ENCODE results near the gene NUTM2G. TPM values are rescaled to one million over a fixed set of nuclear protein-coding genes. Genes with fewer than 3 reads are reported as not detected.

NUTM2G gene, protein sequence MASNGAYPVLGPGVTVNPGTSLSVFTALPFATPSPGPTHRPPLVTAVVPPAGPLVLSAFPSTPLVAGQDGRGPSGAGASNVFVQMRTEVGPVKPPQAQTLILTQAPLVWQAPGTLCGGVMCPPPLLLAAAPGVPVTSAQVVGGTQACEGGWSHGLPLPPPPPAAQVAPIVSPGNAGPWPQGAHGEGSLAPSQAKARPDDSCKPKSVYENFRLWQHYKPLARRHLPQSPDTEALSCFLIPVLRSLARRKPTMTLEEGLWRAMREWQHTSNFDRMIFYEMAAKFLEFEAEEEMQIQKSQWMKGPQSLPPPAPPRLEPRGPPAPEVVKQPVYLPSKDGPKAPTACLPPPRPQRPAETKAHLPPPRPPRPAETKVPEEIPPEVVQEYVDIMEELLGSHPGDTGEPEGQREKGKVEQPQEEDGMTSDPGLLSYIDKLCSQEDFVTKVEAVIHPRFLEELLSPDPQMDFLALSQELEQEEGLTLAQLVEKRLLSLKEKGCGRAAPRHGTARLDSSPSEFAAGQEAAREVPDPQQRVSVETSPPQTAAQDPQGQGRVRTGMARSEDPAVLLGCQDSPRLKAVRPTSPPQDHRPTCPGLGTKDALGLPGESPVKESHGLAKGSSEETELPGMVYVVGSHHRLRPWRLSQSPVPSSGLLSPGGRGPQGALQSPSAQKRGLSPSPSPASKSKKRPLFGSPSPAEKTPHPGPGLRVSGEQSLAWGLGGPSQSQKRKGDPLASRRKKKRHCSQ
- not detected in 2 replicates for total RNA-seq

DNA sequence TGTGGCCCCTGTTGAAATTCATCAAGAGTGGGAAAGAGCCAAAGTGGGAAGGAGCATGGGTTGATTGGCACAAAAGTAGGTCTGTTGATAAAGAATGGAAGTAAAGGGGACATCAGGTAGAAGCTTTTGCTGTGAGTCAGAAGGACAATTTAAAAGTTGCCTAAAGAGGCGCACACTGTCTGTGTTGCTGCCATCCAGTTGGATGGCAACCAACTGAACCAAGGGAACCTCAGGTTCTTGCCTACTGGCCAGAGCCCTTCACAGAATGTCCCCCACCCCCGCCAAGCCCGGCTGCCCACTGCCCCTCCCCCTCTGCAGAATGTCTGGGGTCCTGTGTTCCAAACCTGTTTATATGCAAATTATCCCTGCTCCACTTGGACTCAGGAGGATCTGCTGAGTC is at the start of gene NUTM2G:
TSS of gene NUTM2G (plus strand) at position 301 of the 400 bp plus-strand sequence. CDS start 182 bp downstream, outside the sequence.

Other genes with a start within 250 kb of the NUTM2G start
- 13.5 and 20.8 TPM in 2 replicates for gene ZNF510, start 150.8 kb upstream of the NUTM2G start, total RNA-seq
- gene ZNF782, start 74.3 kb upstream of the NUTM2G start, total RNA-seq, result 2.9 and 4.0 TPM in 2 replicates
- gene CTSV, start 110.3 kb downstream of the NUTM2G start, total RNA-seq, result 0.26 and 0.33 TPM in 2 replicates